Measurements from ENCODE around the gene HTR6. TPM values are rescaled to one million over a fixed set of nuclear protein-coding genes. Genes with fewer than 3 reads are reported as not detected.

HTR6 gene
- total and polyA plus RNA-seq, 2 of the 4 experiments (the other 2 are of a cell fraction): not detected

GRCh38 chr1:19643602-19644394, 20.9 kb upstream of the HTR6 start, which contains the start of gene NBL1:
TSS of gene NBL1 (plus strand) at chr1:19644311. CDS start at chr1:19655031, 10,720 bp downstream.
- intact Hi-C loops (cut with micrococcal nuclease): loop anchor here (2.0 kb wide), 4 partner anchors 47 to 245 kb away; partner anchors contain the start of gene CAPZB
- Histone ChIP-seq H3K27ac (ENCODE audit: insufficient read depth, low read length) (peak within 1 kb of the TSS; percentile 71), H3K4me1 (ENCODE audit: control insufficient read depth, insufficient read depth, low read length) (peaks cover 22% of the 10 kb centered on the region; the same call in 1 of the 2 replicates), H3K9me1 (ENCODE audit: insufficient read depth, low read length) (peaks cover 7% of the 10 kb centered on the region), H3K56ac (ENCODE audit: extremely low read depth, insufficient read depth, low read length) (peak within 1 kb of the TSS; percentile 30; the same call in 1 of the 2 replicates), H4K20me1 (ENCODE audit: insufficient read depth, low read length) (peaks cover 26% of the 10 kb centered on the region), H2AFZ (replicated peaks; ENCODE audit: low read length, poor library complexity) (peak within 1 kb of the TSS; percentile 96), H3K36me3 (ENCODE audit: control insufficient read depth, insufficient read depth, low read length) (peaks cover 2% of the 10 kb centered on the region; the same call in 1 of the 2 replicates), H3K9me3 (ENCODE audit: control insufficient read depth, insufficient read depth, low read length) (no peaks in the 10 kb centered on the region), H2AK9ac (replicated peaks; ENCODE audit: low read depth, low read length, poor library complexity) (peak within 1 kb of the TSS; percentile 89), H4K5ac (ENCODE audit: low read depth, low read length) (peak within 1 kb of the TSS; percentile 69), H3K4ac (ENCODE audit: low read depth, low read length) (peak within 1 kb of the TSS; percentile 90), H3K18ac (ENCODE audit: low read depth, low read length) (peak within 1 kb of the TSS; percentile 59; the same call in 1 of the 2 replicates), H3K4me2 (ENCODE audit: low read depth, low read length) (peak within 1 kb of the TSS; percentile 93), H3K14ac (replicated peaks; ENCODE audit: low read depth, low read length) (peak within 1 kb of the TSS; percentile 94), H2BK5ac (ENCODE audit: low read depth, low read length, poor library complexity, severe bottlenecking) (no peak within 1 kb of the TSS), H3K9ac (ENCODE audit: low read depth, low read length) (peak within 1 kb of the TSS; percentile 96), H4K8ac (ENCODE audit: low read depth in 2 of 2, low read length in 2 of 2) (peak within 1 kb of the TSS; percentile 41 to 61; a peak in 2 of 4 replicates), H3K79me1 (ENCODE audit: low read depth in 1 of 2, low read length in 2 of 2) (peaks cover 0 to 34% of the 10 kb centered on the region in 2 experiments; a peak in 2 of 4 replicates), H3K4me3 (ENCODE audit: insufficient read depth, low read depth, low read length) (peak within 1 kb of the TSS; percentile 72), H2BK120ac (ENCODE audit: low read depth, low read length) (peak within 1 kb of the TSS; percentile 62), H2BK20ac (ENCODE audit: low read depth, low read length) (no peak within 1 kb of the TSS), H3K23ac (ENCODE audit: low read depth, low read length) (peak within 1 kb of the TSS; percentile 84), H2AK5ac (ENCODE audit: low read depth, low read length) (peak within 1 kb of the TSS; percentile 40; the same call in 1 of the 2 replicates), H4K91ac (ENCODE audit: insufficient read depth, low read depth, low read length) (peak within 1 kb of the TSS; percentile 46; the same call in 1 of the 2 replicates), H2BK15ac (ENCODE audit: low read depth, low read length) (peak within 1 kb of the TSS; percentile 55; the same call in 1 of the 3 replicates), H3K27me3 (ENCODE audit: control insufficient read depth, insufficient read depth, low read length) (no peaks in the 10 kb centered on the region)
- in situ Hi-C loops (cut with MboI; ENCODE audit: low sequenced_read_pairs): loop anchor here (10.0 kb wide), 1 partner anchor 159 kb away; the partner anchor contains the start of gene CAPZB
- DNase-seq (peak; percentile 54), ATAC-seq (ENCODE audit: low read depth) (peak; percentile 90)
- CTCF ChIA-PET: interaction anchor here (1.1 kb wide), 1 partner anchor 10 kb away, joined by 4 read pairs; no protein-coding TSS in a partner anchor
- POLR2A ChIA-PET (ENCODE audit: unreplicated experiment): no interaction called here
- TF ChIP-seq POLR2A (IDR thresholded peaks at IDR 0.05; ENCODE audit: low read depth, low read length) (no peak), BHLHE40 (IDR thresholded peaks at IDR 0.05; ENCODE audit: low read depth, low read length) (no peak), RAD21 (IDR thresholded peaks at IDR 0.05; ENCODE audit: low read length) (0 out of 2 replicates have a peak, but pooled peaks have one; percentile 7), RCOR1 (IDR thresholded peaks at IDR 0.05; ENCODE audit: insufficient replicate concordance, low read length) (no peak), MAZ (IDR thresholded peaks at IDR 0.05; ENCODE audit: borderline replicate concordance, low read depth, low read length) (peak; percentile 93), CTCF (conservative IDR thresholded peaks at IDR 0.05; ENCODE audit: low read depth, low read length) (peak; percentile 21; the same call in 1 of the 2 replicates), NFE2L2 (IDR thresholded peaks at IDR 0.05; ENCODE audit: low read depth, low read length) (no peak)
- dilution Hi-C loops (cut with HindIII; ENCODE audit: low sequenced_read_pairs, unreplicated experiment): no loop called here
- 5% methylated on average over 62 of the region's 90 CpGs; no CpG with 5 or more reads in 1 of the 2 experiments for WGBS, 2 experiments (ENCODE audit: extremely low coverage in 2 of 2, insufficient read length in 1 of 2)
- BruUV-seq (replicated peaks): no TSS peak
